Loucy (cell line): ENCODE data around the gene TIGIT.

Source experiments
- H2AFZ ChIP-seq: fragments of 200-600 bp; sonication (generic); 2 replicates; pipeline ENCODE4 v1.6.0; 2016; ENCODE audit warnings: antibody characterized with exemption, mild to moderate bottlenecking, low read length, moderate library complexity
- H3F3A ChIP-seq: fragments of 200-600 bp; 2 replicates; pipeline ENCODE4 v1.6.0; 2016; ENCODE audit warnings: antibody characterized with exemption, low read depth, mild to moderate bottlenecking
- H3K27me3 ChIP-seq: fragments of 200-600 bp; sonication (generic); 2 replicates; pipeline ENCODE4 v1.6.1; 2014; ENCODE audit warnings: low read length, mild to moderate bottlenecking; ENCODE audit not compliant: insufficient read depth, poor library complexity, severe bottlenecking
- H3K36me3 ChIP-seq: fragments of 200-600 bp; sonication (generic); 2 replicates; pipeline ENCODE4 v1.6.1; 2016; ENCODE audit warnings: low read length; ENCODE audit not compliant: insufficient read depth
- H3K4me1 ChIP-seq: fragments of 200-600 bp; sonication (generic); 2 replicates; pipeline ENCODE4 v1.5.1; 2014; ENCODE audit warnings: low read length, mild to moderate bottlenecking; ENCODE audit not compliant: insufficient read depth, poor library complexity, severe bottlenecking
- H3K4me2 ChIP-seq: fragments of 200-600 bp; sonication (generic); 2 replicates; pipeline ENCODE4 v1.6.0; 2014; ENCODE audit warnings: antibody characterized with exemption, low read length, low read depth, mild to moderate bottlenecking; ENCODE audit not compliant: poor library complexity, severe bottlenecking
- H3K4me3 ChIP-seq: fragments of 200-600 bp; sonication (generic); 2 replicates; pipeline ENCODE4 v1.5.1; 2014; ENCODE audit warnings: low read length, mild to moderate bottlenecking, mixed read lengths; ENCODE audit not compliant: poor library complexity, severe bottlenecking
- H3K79me2 ChIP-seq: fragments of 200-600 bp; sonication (generic); 2 replicates; pipeline ENCODE4 v1.6.1; 2014; ENCODE audit warnings: low read length; ENCODE audit not compliant: insufficient read depth
- H3K9ac ChIP-seq: fragments of 200-600 bp; sonication (generic); 2 replicates; pipeline ENCODE4 v1.6.0; 2014; ENCODE audit warnings: mild to moderate bottlenecking, low read depth, low read length, moderate library complexity; ENCODE audit not compliant: poor library complexity, severe bottlenecking
- H3K9me2 ChIP-seq: fragments of 200-600 bp; sonication (generic); replicated peaks from 2 replicates; pipeline ENCODE4 v1.6.1; 2016; ENCODE audit warnings: low read depth, low read length, mixed read lengths
- H3K9me3 ChIP-seq: fragments of 200-600 bp; sonication (generic); 2 replicates; pipeline ENCODE4 v1.6.1; 2014; ENCODE audit warnings: mild to moderate bottlenecking, antibody characterized with exemption, low read length, low read depth; ENCODE audit not compliant: insufficient read depth
- H4K20me1 ChIP-seq: fragments of 200-600 bp; sonication (generic); 2 replicates; pipeline ENCODE4 v1.6.0; 2014; ENCODE audit warnings: antibody characterized with exemption, low read length, mild to moderate bottlenecking; ENCODE audit not compliant: insufficient read depth, poor library complexity, severe bottlenecking
- CTCF ChIP-seq: fragments of 200-600 bp; sonication (generic); conservative IDR thresholded peaks from 2 replicates; pipeline ENCODE4 v1.5.1; 2014; ENCODE audit warnings: mild to moderate bottlenecking, antibody characterized with exemption, low read length
- EZH2phosphoT487 ChIP-seq: fragments of 200-600 bp; IDR thresholded peaks from 2 replicates; pipeline ENCODE4 v1.6.1; 2018; ENCODE audit warnings: antibody characterized with exemption, mild to moderate bottlenecking, moderate library complexity, borderline replicate concordance

Gene TIGIT

GRCh38 chr3:114355653-114356052 lies 61.8 kb downstream of the TIGIT start:
- Histone ChIP-seq H3K79me2 (no peaks in the 10 kb centered on the region), H4K20me1 (no peaks in the 10 kb centered on the region), H3K27me3 (no peaks in the 10 kb centered on the region), H3F3A (no peaks in the 10 kb centered on the region), H3K9me3 (no peaks in the 10 kb centered on the region), H2AFZ (no peak overlapping the region), H3K36me3 (no peaks in the 10 kb centered on the region; the same call in 1 of the 2 replicates), H3K9ac (no peak overlapping the region), H3K4me2 (no peak overlapping the region), H3K4me1 (no peaks in the 10 kb centered on the region), H3K4me3 (no peak overlapping the region), H3K9me2 (no peaks in the 10 kb centered on the region)
- TF ChIP-seq EZH2phosphoT487 (no peak), CTCF (no peak)

- Histone ChIP-seq H4K20me1 (no peaks in the 10 kb centered on the region), H3K9ac (no peak overlapping the region), H3K4me2 (no peak overlapping the region), H3K79me2 (no peaks in the 10 kb centered on the region), H3K9me2 (no peaks in the 10 kb centered on the region), H3F3A (no peaks in the 10 kb centered on the region), H3K9me3 (no peaks in the 10 kb centered on the region), H2AFZ (no peak overlapping the region), H3K4me1 (no peaks in the 10 kb centered on the region), H3K36me3 (no peaks in the 10 kb centered on the region; the same call in 1 of the 2 replicates), H3K27me3 (no peaks in the 10 kb centered on the region), H3K4me3 (no peak overlapping the region)
- no peak for TF ChIP-seq CTCF
- TF ChIP-seq EZH2phosphoT487 = no peak
These were observed 62.2 kb downstream of the TIGIT start for GRCh38 chr3:114356066-114356465.

GRCh38 chr3:114356525-114356924 lies 62.7 kb downstream of the TIGIT start:
- no peak overlapping the region for H3K9ac ChIP-seq
- TF ChIP-seq EZH2phosphoT487 = no peak
- no peak for TF ChIP-seq CTCF
- H3K9me2 ChIP-seq = no peaks in the 10 kb centered on the region
- H3K36me3 ChIP-seq = no peaks in the 10 kb centered on the region
- no peaks in the 10 kb centered on the region for H3K4me1 ChIP-seq
- H2AFZ ChIP-seq = no peak overlapping the region
- no peaks in the 10 kb centered on the region for H3K27me3 ChIP-seq
- H3K9me3 ChIP-seq = no peaks in the 10 kb centered on the region
- H3K4me2 ChIP-seq = no peak overlapping the region
- no peak overlapping the region for H3K4me3 ChIP-seq
- no peaks in the 10 kb centered on the region for H3K79me2 ChIP-seq
- H3F3A ChIP-seq = no peaks in the 10 kb centered on the region
- H4K20me1 ChIP-seq = no peaks in the 10 kb centered on the region
